GM04503 (cell line): Measurements from ENCODE around the gene CLIC3.
"Not testable (repeated sequence)": the region's sequence is repeated elsewhere in the genome, so short reads cannot be mapped to it uniquely, and the experiment has no call there.

Experiments used
- DNase-seq: peaks from one replicate; pipeline ENCODE4 v3.0.0-alpha.2; 2012; ENCODE audit warnings: low read depth

CLIC3 gene, protein sequence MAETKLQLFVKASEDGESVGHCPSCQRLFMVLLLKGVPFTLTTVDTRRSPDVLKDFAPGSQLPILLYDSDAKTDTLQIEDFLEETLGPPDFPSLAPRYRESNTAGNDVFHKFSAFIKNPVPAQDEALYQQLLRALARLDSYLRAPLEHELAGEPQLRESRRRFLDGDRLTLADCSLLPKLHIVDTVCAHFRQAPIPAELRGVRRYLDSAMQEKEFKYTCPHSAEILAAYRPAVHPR

DNA sequence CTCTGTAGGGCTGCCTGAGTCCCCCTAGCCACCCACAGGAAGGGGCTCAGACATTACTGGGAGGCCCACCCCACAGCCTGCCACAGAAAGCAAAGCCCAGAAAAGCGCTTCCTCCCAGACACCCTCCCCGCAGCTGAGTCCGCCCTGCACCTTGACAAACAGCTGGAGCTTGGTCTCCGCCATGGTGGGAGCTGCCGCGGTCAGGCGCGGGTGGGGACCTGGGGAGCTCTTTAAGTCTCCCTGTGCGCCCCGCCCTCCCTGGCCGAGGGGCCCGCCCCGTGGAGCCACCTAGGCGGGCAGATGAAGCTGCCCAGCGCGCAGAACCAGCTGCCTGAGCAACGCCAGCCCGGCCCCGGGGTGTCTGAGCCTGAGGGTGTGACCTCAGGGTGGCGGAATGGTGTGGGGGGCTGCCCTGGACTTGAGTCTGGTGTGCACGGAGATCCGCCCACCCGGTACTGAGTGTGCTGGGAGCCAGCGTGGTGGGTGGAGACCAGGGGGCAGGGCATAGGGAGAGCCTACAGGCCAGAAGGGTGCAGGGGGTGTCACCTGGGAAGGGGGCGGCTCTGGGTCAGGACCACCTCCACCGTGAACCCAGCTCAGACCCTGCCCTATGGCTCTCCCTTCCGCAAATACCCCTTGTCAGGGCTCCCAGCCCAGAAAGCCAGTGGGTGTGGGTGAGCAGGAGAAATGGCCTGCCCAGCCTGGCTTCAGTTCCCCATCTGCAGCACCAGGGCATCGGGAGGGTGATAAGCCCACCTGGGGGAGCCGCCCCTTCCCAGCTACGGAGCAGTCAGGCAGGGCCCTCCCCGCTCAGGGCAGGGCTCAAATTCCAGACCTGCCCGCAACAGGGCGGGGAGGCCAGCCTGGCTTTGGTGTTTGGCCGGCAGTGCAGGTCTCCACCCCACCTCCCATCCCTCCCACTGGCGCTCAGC is at the start of gene CLIC3:
TSS of gene CLIC3 (minus strand) at position 208 of the 932 bp plus-strand sequence. CDS start at position 183, 25 bp downstream.
- no peak for DNase-seq

DNA sequence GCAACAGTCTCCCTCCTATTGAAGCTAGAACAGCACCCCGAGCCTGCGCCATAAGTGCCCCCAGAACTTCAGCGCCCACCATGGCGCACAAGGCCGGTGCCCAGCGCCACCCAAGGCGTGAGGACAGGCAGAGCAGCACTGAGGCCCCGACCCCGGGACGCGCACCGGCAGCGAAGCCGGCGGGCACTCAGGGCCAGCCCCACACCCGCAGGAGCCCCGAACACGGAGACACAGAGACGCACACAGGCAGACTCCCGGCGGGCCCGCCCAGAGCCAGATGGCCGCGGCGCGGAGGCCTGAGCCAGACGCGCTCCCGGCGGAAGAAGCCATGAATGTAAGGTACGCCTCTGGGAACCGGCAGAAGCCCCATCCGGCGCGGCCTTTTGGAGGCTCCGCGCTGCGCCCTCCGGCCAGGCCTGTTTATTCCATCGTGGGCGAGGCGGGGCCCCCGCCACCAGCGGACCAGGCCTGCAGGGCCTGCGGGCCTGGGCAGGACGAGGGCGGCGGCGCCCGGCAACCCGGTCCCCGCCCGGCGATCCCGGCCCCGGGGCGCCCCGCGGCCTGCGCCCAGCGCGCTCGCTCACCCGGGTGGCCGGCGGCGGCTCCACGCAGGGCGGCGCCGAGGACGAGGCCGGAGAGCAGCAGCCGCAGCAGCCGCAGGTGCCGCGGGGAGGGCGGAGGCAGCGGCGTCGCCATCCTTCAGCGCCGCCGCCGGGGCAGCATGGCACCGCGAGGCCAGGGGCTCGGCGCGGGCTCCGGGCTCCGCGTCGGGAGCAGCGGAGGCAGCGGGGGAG is 49.1 kb upstream of the CLIC3 start:
- DNase-seq = no peak

DNA sequence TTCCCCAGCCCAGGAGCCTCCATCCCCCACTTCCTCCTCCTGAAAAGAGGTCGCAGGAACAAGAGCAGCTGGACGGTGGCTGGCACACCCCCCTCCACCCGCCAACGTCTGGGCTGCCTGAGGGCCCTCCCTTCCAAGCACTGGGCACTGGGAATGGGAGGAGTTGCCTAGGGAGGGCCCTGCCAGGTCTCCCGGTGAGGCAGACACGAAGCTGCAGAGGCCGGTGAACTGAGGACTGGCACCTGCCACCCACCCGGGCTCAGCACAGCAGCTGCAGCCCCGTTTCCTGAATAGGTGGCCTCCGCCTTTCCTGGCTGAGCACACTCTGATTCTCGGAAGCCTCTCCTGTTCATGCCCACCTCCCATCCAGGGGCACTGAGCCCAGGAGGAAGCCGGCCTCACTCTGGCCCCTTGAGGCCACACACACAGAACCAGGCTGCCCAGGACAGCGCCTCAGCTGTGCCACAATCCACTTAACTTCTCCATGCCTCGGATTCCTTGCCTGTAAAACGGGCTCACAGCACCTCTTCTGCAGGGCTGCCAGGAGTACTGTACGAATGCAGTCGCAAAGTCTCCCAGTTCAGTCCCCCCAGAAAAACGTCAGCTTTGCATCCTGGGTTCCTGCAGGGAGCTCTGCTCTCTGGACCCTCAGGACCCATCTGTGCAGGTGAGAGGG is 48.3 kb upstream of the CLIC3 start:
- no peak for DNase-seq

DNA sequence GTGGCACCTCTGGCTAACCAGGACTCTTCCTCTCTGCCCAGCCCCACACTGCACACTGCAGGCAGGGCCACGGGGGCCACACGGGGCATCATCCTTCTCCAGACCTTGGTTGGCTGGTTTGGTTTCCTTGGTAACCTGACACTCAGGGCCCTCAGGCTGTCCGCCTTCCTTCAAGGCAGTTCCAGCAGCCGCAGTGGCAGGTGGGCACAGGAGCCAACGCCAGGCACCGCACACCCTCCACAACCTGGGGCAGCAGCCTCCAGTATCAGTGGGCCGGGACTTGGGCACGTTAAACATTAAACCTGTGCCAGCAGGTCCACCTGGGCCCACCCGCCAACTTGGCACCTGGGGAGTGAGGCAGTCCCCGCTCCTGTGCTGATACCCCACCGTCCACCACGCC is 47.7 kb upstream of the CLIC3 start:
- no peak for DNase-seq

DNA sequence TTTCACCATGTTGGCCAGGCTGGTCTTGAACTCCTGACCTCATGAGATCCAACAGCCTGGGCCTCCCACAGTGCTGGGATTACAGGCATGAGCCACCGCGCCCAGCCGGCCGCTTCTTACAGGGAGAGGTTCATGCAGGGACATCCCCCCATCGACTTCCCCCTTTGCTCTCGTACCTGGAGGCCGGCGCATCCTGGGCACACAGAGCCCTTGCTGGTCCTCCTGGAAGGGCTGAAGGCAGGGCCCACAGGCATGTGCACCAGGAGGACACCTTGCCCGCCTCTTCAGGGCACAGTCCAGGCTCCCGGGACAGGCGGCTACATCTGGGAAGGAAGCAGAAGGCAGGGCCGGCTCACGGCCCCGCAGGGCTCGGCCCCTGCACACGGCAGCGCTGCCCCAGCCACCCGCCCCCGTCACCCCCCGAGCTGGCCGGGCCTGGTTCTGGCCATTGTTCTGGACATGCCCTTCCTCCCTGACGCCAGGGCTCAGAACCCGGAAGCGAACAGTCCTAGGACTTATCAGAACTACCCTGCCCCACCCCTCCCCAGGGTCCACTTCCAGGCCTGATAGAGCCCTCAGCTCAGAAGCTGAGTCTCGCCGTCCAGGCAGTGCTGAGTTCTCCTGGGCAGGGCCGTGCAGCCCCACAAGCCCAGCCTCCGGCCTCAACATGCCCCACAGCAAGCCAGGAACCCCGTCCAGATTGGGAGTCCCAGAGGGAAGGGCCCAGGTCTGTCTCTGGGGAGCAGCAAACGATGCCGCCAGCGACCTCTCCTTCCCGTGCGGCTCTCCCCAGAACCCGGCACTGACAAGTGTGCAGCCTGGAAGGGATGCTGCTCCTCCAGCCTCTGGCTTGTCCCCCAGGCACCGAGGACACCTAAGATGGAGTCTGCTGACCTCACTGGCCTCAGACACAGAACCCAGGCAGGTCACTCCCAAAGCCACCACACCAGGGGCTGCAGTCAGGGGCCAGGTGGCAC is 46.7 kb upstream of the CLIC3 start:
- no peak for DNase-seq

DNA sequence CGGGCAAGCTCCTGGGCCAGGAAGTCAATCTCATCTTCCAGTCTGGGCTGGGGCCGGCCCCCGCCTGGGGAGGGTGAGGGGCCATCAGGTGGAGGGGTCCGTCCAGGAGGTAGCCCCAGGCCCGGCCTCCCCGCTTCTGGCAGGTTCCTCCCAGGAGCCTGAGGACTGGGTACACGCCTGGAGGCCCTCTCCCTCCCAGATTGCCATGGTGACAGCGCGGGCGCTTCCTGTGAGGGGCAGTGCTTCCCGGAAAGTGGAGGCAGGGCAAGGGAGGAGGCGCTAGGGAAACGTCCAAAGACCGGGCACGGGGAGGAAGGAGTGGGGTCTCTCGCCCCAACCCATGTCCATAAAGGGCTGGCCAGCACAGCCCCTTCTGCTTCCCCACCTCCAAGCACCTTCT is 44.8 kb upstream of the CLIC3 start:
- no peak for DNase-seq

DNA sequence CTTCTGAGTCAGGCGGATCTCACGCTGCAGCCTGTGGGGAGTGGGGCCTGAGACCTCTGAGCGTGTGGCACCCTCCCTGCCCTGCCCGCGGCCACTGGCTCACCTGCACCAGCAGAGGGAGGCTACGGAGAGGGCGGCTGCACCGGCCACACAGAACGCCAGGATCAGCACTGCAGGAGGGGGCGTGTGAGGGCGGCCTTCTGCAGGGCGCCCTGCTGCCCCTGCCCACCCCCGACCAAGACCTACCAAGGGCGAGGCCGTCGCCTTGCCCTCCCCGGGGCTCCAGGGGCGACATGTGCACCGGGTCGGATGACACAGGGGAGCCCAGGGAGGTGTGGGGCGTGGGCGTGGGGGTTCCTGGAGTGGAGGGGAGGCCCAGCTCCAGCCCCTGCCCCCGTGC is 44.2 kb upstream of the CLIC3 start:
- DNase-seq = no peak

DNA sequence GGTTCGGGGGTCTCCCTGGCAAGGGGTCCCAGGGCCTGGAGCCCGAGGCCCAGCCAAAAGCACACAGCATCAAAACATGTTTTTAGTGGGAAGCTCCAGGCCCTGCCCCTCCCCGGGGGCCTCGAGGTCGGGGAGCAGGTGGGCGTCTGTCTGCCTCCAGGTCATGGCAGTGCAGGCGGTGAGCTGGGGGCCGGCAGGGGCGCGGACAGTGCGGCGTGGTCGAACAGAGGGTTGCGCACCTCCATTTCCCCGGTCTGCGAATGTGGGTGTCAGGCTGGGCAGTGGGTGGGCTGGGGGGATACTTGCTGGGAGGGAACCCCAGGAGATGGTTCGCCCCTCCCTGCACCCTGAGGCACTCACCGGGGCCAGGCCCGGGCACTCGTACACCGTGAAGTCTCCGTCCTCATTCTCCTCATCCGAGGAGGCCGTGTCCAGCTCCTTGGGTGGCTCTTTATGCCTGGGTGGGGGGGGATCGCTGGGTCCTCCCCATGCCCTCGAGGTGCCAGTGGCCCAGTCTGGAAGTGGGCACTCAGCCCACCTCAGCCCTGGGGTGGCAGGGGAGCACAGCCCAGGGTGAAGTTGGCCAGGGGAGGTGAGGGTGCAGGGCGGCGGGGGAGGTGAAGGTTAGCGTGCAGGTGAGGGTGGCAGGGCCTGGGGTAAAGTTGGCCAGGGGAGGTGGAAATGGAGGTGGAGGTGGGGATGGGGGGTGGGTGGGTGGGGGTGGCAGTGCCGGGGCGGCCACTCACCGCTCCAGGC is 43.4 kb upstream of the CLIC3 start:
- no peak for DNase-seq

DNA sequence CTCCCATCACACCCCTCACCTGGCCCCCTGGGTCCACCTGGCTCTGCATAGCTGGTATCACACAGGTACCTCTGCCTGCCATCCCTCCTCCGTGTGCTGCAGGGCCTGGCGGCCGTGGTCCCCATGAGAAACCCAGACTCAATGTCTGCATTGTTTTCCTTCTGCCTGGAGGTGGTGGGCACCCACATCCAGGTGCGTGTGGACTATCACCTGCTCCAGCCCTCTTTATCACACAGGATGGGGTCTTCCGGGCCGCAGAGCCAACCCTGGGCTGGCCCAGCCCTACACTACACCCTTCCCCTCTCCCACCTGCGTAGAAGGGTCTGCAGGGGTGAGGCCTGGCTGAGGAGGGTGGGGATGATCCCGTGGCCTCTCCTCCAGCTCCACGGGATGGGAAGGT is 42.5 kb upstream of the CLIC3 start:
- DNase-seq = no peak

DNA sequence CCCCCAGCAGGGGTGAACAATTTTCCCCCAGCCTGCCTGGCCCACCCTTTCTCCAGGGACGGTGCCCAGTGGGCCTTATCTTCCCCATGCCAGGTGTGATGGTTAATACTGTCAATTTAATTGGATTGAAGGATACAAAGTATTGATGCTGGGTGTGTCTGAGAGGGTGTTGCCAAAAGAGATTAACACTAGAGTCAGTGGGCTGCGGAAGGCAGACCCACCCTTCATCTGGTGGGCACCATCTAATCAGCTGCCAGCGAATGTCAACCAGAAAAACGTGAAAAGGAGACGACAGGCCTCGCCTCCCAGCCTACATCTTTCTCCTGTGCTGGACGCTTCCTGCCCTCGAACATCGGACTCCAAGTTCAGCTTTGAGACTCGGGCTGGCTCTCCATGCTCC is 41.1 kb upstream of the CLIC3 start:
- DNase-seq = no peak

DNA sequence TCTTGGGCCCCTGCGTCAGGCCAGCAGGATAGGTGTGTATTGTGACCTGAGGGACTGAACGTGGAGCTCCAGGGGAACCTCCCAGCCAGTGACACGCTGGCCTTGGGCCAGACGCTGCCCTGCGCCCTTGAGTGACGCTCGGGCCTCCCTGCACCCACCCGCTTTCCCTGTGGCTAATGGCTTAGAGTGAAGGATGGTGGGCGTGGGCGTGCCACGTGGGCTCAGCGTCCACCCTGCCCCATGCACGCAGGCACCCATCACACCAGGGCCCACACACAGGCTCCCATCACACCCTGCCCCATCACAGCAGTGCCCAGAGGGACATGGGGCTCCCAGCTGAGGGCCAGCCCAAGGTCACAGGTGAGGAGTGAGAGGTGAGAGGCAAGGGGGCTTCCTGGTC is 40.7 kb upstream of the CLIC3 start:
- no peak for DNase-seq

DNA sequence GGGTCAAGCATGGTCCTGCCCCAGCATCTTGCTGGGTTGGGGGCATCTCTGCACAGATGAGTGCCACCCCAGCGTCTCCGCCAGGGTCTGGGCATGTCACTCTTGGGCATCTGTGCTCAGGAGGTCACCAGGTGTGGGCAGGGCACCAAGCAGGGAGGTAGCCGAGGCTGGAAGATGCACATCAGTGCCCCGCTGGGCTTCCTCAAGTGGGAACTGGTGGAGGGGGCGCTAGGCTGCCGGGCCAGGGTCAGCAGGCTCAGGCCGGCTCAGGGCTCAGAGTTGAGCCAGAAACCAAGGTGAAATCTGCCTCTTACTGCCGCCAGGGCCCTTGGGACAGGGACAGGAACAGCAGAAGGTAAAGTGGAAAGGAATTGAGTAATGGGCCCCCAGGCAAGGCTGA is 39.6 kb upstream of the CLIC3 start:
- DNase-seq = no peak

DNA sequence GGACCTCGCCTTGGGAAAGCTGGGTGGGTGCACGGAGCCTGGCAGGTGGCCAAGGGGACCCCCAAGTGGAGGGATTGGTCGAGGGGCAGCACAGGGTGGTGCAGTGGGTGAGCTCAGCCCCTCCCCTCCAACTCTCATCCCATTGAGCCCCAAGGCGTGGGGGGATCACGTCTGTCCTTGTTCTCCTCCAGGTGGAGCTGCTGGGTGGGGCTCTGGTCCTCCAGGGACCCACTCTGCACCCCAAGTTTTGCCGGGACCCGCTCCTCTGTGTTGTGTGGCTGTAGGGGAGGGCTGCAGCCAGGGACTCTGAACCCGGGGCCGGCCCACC is 39.1 kb upstream of the CLIC3 start:
- no peak for DNase-seq

DNA sequence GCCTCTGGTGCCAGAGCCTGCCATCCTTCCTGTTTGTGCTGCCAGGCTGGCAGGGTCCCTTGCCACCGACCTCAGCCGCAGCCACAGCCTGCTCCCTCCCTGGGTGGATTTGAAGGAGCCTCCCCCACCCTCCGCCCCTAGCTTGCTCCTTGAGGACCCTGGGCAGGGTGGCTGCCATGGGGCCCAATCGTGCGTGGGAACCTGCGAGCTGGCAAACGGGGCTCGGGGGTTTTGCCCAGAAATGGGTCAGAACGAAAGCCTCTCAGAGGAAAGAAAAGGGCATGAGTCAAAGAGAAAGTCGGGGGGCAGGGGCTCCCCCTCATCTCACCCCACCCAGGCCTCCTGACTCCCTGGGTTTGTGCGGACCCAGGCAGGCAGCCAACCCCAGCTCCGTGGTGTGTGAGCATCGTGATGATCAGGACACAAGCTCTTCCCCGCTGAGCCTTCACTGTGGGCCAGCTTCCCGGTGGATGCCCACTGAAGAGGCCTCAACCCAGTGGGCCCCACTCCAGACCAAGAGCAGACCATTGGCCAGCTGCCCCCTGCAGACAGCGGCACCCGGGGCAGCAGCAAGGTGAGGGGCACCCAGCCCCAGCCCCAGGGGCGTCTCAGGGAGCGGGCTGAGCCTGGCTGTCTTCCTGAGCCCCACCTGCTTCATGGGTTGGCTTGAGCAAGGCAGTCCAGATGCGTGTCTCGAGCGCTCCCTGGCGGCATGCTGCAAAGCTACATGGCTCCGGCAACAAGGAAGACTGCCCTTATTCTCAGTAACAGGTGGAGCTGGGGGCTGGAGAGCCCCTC is 38.5 kb upstream of the CLIC3 start:
- DNase-seq = no peak

DNA sequence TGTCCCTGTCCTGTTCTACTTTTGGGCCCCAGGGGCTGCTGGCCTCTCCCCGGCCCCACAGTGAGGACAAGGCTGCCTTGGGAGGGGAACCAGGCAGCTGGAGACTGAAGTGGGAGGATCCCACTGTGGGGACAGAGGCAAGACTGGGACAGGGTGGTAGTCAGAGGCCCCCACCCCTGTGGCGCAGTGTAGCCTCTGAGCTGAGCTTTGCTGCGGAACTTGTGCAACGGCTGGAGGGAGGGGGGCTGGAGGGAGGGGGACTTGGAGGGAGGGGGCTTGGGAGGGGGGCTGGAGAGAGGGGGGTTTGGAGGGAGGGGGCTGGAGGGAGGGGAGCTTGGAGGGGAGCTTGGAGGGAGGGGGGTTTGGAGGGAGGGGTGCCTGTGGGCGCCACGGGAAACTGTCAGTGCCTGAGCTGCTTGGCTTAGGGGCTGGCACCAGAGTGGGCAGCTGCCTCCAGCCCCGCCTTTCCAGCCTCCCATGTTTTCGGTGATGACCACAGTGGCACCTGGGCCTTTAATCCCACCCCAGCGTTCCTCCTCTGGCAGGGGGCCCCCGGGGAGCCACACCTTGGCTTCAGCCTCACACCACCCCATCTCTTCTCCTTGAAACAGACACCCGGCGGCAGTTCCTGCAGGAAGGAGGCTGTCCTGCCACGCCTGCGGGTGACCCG is 37.8 kb upstream of the CLIC3 start:
- DNase-seq = no peak

DNA sequence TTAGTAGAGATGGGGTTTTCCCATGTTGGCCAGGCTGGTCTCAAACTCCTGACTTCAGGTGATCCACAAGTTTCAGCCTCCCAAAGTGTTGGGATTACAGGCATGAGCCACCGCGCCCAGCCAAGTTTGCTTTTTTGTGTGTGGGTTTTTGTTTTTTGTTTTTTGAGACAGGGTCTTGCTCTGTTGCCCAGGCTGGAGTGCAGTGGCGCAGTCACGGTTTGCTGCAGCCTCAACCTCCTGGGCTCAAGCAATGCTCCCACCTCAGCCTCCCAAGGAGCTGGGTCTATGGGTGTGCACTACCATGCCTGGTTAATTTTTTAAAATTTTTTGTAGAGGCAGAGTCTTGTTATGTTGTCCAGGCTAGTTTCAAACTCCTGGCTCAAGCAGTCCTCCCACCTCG is 37.1 kb upstream of the CLIC3 start:
- not testable (repeated sequence) for DNase-seq

DNA sequence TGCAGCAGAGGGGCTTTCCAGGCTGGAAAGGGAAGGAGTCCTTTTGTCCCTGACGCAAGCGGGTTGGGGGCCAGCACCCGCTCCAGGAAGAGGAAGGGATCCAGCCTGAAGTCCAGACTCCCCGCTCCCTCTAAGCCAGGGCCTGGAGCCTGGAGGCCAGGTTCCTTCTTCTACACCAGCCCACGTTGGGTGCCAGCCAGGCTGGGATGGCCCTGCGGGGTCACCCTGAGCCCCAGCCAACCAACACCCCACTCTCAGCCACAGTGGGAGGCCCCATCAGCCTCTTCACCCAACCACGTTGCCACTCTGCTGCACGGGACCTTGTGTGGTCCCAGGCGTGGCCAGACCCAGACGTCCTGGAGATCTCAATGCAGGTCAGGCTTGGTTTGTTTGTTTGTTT is 36.5 kb upstream of the CLIC3 start:
- DNase-seq = no peak

DNA sequence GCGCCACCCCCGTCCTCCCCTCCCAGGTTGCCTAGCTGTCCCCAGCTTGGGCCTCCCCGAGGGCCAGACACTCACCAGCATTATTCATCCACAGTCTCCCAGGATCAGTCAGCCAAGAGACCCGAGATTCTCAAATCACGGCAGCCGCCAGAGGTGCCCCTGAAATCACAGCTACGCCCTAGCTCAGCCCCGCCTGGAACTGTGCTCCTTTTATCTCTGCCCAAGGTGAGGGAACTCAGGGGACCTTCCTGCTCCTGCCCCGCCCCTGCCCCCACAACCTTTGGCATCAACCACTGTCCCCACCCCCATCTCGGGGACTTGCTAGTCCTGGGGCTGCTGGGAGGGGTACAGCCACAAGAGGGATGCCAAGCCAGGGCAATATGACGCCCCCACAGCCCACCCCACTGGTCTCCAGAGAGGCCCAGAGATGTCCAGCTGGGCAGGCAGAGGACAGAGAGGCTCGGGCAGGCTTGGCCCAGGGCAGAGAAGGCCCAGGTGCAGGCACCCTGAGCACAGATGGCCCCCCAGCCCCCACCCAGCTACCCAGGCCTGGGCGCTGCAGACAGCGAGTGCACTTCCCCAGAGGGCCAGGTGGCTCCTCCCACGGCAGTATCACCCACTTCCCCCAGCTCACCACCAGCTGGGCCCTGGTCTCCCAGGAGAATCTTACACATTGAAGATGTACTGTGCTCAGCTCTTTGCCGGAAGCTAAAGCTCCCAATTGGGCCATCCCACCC is 35.7 kb upstream of the CLIC3 start, which contains the start of gene FUT7:
TSS of gene FUT7 (minus strand) at position 185 of the 737 bp plus-strand sequence. CDS start at position 88, 97 bp downstream.
- no peak for DNase-seq
